Astrocyte of the cerebellum (primary cell): ENCODE results near the gene HMMR.

Experiments
- DNase-seq: peaks from one replicate; pipeline ENCODE4 v3.0.0-alpha.2; 2011; ENCODE audit warnings: low read depth
- H3K4me3 ChIP-seq: 2 replicates; pipeline ENCODE4 v1.5.1; 2011; ENCODE audit warnings: mild to moderate bottlenecking, low read depth, low read length, moderate library complexity
- in situ Hi-C: cut with HindIII; loops from 2 replicates; pipeline ENCODE4 v1.10.0; 2017; ENCODE audit warnings: low sequenced_read_pairs
- TF ChIP-seq, protein P1 (sequence below): IDR thresholded peaks from 2 replicates; pipeline ENCODE4 v1.5.1; 2012; ENCODE audit warnings: low read length, low read depth, moderate library complexity, mild to moderate bottlenecking; ENCODE audit errors: missing control alignments

HMMR gene

DNA sequence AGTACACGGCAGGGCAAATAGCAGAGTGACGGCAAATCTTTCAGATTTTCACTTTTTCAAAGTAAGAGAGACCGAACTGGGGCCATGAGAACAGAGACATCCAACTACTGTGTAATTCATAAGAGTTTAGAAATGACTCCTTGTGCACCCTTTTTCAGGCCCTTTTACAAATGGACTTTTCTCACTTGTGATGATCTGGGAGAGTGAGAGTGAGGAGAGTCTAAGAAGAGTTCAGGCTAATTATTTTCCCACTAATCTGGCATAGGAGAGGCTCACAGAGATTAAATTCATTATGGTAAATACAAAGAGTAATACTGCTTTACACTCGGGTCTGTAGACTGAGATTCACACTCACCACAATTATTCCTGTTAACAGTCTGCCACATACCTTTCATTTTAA is 23.9 kb upstream of the HMMR start:
- TF ChIP-seq, protein P1, sequence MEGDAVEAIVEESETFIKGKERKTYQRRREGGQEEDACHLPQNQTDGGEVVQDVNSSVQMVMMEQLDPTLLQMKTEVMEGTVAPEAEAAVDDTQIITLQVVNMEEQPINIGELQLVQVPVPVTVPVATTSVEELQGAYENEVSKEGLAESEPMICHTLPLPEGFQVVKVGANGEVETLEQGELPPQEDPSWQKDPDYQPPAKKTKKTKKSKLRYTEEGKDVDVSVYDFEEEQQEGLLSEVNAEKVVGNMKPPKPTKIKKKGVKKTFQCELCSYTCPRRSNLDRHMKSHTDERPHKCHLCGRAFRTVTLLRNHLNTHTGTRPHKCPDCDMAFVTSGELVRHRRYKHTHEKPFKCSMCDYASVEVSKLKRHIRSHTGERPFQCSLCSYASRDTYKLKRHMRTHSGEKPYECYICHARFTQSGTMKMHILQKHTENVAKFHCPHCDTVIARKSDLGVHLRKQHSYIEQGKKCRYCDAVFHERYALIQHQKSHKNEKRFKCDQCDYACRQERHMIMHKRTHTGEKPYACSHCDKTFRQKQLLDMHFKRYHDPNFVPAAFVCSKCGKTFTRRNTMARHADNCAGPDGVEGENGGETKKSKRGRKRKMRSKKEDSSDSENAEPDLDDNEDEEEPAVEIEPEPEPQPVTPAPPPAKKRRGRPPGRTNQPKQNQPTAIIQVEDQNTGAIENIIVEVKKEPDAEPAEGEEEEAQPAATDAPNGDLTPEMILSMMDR = no peak
- DNase-seq = no peak
- in situ Hi-C loops = no loop called here
- H3K4me3 ChIP-seq = peak overlapping the region; percentile 85

DNA sequence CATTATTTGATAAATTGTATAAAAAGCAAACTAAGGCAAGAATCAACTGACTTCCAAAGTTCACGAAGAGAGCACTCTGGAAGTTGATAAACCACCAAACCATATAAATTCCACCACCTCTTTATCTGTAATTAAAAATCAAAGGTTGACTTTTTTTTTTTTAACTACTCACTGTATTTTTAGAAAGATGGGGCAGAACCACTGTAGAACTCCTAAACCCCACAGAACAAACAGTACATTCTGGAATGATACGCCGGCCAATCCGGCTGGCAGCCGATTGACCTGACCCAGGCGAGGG is 23.5 kb upstream of the HMMR start:
- in situ Hi-C loops = no loop called here
- no peak for DNase-seq
- peak overlapping the region; percentile 85 for H3K4me3 ChIP-seq

DNA sequence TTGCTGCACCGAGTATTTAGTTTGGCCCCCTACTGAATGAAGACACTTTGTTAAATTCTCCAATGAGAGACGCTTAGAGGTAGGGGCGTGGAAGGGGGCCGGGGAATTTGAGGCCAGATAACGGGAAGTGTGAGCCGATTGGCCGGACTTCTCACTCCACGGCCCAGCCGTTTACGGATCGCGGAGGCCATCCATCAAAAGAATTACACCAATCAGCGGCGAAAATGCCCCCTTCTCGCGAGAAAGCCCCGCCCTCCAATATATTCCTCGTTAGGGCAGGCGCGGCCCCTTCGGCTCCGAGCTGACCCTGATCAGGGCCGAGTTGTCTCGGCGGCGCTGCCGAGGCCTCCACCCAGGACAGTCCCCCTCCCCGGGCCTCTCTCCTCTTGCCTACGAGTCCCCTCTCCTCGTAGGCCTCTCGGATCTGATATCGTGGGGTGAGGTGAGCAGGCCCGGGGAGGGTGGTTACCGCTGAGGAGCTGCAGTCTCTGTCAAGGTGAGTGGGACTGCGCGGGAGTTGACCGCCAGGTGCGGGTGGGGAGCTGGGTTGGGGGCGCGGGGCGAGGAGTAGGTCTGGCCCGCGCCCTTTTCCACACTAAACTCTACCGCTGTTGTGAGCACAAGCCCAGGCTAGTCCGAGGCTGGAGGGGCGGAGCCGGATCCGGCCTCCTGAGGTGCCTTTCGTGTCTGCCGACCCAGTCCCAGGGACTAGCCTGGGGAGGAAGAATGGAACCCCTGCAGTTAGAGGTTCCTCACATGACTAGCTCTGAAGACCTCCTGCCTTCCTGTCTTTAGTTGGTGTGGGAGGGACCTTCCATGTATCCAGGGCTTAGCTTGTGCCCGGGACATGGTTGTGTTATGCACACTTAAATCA is 22.9 kb upstream of the HMMR start, which contains the start of gene CCNG1:
Gene CCNG1 (plus strand): TSS at position 287 of the 874 bp plus-strand sequence. CDS start 1,662 bp downstream, outside the sequence.
- TF ChIP-seq, protein P1 = no peak
- DNase-seq = peak; percentile 94
- peak within 1 kb of the TSS; percentile 85 for H3K4me3 ChIP-seq
- in situ Hi-C loops = no loop called here

More for the DNA sequence above, 23.5 kb upstream of the HMMR start:
- TF ChIP-seq, protein P1 = no peak

DNA sequence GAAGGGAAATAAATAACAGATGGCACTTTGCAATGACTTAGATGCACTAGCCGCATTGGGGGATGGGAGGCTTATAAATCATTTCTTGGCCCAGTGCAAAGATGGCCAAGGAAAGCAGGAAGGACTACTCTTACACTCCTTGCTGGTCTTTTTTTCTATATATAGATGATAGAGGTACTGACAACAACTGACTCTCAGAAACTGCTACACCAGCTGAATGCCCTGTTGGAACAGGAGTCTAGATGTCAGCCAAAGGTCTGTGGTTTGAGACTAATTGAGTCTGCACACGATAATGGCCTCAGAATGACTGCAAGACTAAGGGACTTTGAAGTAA is 21.4 kb upstream of the HMMR start:
- in situ Hi-C loops = no loop called here
- TF ChIP-seq, protein P1 = no peak
- peak; percentile 58 for DNase-seq
- H3K4me3 ChIP-seq = peak overlapping the region; percentile 85

DNA sequence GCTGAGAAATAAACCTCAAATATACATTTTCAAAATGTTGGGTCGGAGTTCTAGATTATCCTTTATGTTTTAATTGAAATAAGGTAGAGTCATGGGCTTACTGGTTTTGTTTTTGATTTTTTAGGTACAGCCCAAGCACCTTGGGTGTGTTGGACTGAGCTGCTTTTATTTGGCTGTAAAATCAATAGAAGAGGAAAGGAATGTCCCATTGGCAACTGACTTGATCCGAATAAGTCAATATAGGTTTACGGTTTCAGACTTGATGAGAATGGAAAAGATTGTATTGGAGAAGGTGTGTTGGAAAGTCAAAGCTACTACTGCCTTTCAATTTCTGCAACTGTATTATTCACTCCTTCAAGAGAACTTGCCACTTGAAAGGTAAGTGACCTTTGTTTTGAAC is 19.5 kb upstream of the HMMR start:
- no peak for DNase-seq
- in situ Hi-C loops = no loop called here
- no peak overlapping the region for H3K4me3 ChIP-seq
- TF ChIP-seq, protein P1 = no peak

DNA sequence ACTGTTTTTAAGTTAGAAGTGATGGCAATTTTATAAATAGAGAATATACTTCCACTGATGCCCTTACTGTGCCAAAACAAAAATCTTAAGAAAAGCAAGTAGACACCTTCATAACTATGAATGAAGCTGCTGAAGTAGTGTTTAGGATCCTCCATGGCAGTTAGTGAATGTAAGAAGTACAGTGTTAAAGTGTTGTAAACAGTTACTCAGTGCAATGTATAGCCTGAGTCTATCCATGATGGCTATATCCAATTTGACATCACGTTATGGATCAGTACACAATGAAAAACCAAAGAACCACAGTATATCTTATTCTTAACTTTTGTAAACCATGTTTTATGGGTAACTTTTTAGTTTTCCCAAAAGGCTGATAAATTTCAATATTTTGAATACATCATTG is 15.9 kb upstream of the HMMR start:
- H3K4me3 ChIP-seq = no peak overlapping the region
- TF ChIP-seq, protein P1 = no peak
- DNase-seq = no peak
- in situ Hi-C loops = no loop called here
